Peyer's patch (tissue), 4 donors: Measurements from ENCODE around the gene UBAP2.

Experiments
- CTCF ChIP-seq, 6 experiments: fragments of 450-650 bp in 4 of 6; fragments of 200-600 bp in 2 of 6; sonication (generic) in 1 of 6; IDR thresholded peaks; one replicate each; pipeline ENCODE4 v1.5.1; 2017 to 2019; ENCODE audit warnings: antibody characterized with exemption in 6 of 6, mild to moderate bottlenecking in 3 of 6, moderate library complexity in 1 of 6
- POLR2A ChIP-seq, 2 donors: fragments of 450-650 bp; IDR thresholded peaks; one replicate each; pipeline ENCODE4 v1.5.1; 2017; ENCODE audit warnings: antibody characterized with exemption in 2 of 2, mild to moderate bottlenecking in 2 of 2, moderate library complexity in 2 of 2

- TF ChIP-seq CTCF (IDR thresholded peaks at IDR 0.05) (no peak), POLR2A (IDR thresholded peaks at IDR 0.05) (no peak)
Measured at GRCh38 chr9:34049630-34050384, 1.1 kb upstream of the UBAP2 start.
